Skeletal muscle tissue (tissue), 4 donors: Measurements from ENCODE around the gene NR2F6. TPM values are rescaled to one million over a fixed set of nuclear protein-coding genes. Genes with fewer than 3 reads are reported as not detected.

ENCODE experiments used
- H3K27ac ChIP-seq: one replicate; pipeline ENCODE4 v1.7.0; 2013; ENCODE audit warnings: mild to moderate bottlenecking, low read depth, low read length, inconsistent platforms
- H3K27me3 ChIP-seq, 3 donors: one replicate each; pipeline ENCODE4 v1.7.0; 2013; ENCODE audit warnings: low read length in 3 of 3; ENCODE audit not compliant: control insufficient read depth in 3 of 3, insufficient read depth in 3 of 3
- H3K36me3 ChIP-seq, 3 donors: one replicate each; pipeline ENCODE4 v1.7.0; 2013; ENCODE audit warnings: low read length in 3 of 3; ENCODE audit not compliant: control insufficient read depth in 3 of 3, insufficient read depth in 3 of 3
- H3K4me1 ChIP-seq, 3 donors: one replicate each; pipeline ENCODE4 v1.7.0; 2013; ENCODE audit warnings: low read length in 3 of 3, mild to moderate bottlenecking in 3 of 3; ENCODE audit not compliant: control insufficient read depth in 3 of 3, insufficient read depth in 3 of 3
- H3K4me3 ChIP-seq, 3 donors: one replicate each; pipeline ENCODE4 v1.7.0; 2013; ENCODE audit warnings: low read length in 3 of 3
- H3K9ac ChIP-seq, 3 donors: one replicate each; pipeline ENCODE4 v1.7.0; 2013; ENCODE audit warnings: low read length in 3 of 3, mild to moderate bottlenecking in 3 of 3, moderate library complexity in 2 of 3, low read depth in 1 of 3
- H3K9me3 ChIP-seq, 3 donors: one replicate each; pipeline ENCODE4 v1.7.0; 2013; ENCODE audit warnings: low read length in 3 of 3; ENCODE audit not compliant: control insufficient read depth in 3 of 3
- total RNA-seq: library from RNA; depleted of rRNA; stranded (reverse); fragments of >200 nt; gene quantifications from one replicate; pipeline ENCODE4 v1.2.3, GENCODE V29; 2014
- donor health status: Osteomylitis.

Gene NR2F6
- total RNA-seq, 1 donor from 2014 or later = 21.9 TPM

- Histone ChIP-seq H3K4me3 (no peak overlapping the region), H3K9me3 (no peaks in the 10 kb centered on the region), H3K36me3 (peaks cover 8 to 17% (median 17%) of the 10 kb centered on the region in 3 donors)
Observed at GRCh38 chr19:17183858-17184321, 61.8 kb downstream of the NR2F6 start.

GRCh38 chr19:17183271-17183761 lies 62.4 kb downstream of the NR2F6 start:
- H3K4me1 ChIP-seq = no peaks in the 10 kb centered on the region
- H3K9ac ChIP-seq = no peak overlapping the region
- no peak overlapping the region for H3K27ac ChIP-seq
- no peaks in the 10 kb centered on the region for H3K9me3 ChIP-seq
- no peaks in the 10 kb centered on the region for H3K27me3 ChIP-seq
- peaks cover 8 to 17% (median 17%) of the 10 kb centered on the region in 3 donors for H3K36me3 ChIP-seq
- no peak overlapping the region for H3K4me3 ChIP-seq

More at GRCh38 chr19:17183858-17184321, 61.8 kb downstream of the NR2F6 start:
- no peak overlapping the region for H3K9ac ChIP-seq
- no peaks in the 10 kb centered on the region for H3K27me3 ChIP-seq
- H3K27ac ChIP-seq = no peak overlapping the region
- no peaks in the 10 kb centered on the region for H3K4me1 ChIP-seq

Other genes starting within 250 kb of the NR2F6 start
- gene CPAMD8, start 219.1 kb downstream of the NR2F6 start, total RNA-seq = 3.7 TPM
- 2.6 TPM for gene HAUS8, start 170.5 kb downstream of the NR2F6 start, total RNA-seq
- gene MYO9B, start 170.1 kb downstream of the NR2F6 start, total RNA-seq = 12.5 TPM
- gene USE1, start 30.6 kb downstream of the NR2F6 start, total RNA-seq = 19.3 TPM
- gene OCEL1, start 19.7 kb downstream of the NR2F6 start, total RNA-seq = 4.7 TPM
- 2.1 TPM for gene USHBP1, start 18.8 kb upstream of the NR2F6 start, total RNA-seq
- gene BABAM1, start 21.5 kb upstream of the NR2F6 start, total RNA-seq = 64.7 TPM
- 0.52 TPM for gene ANKLE1, start 36.0 kb upstream of the NR2F6 start, total RNA-seq
- 6.8 TPM for gene ABHD8, start 57.5 kb upstream of the NR2F6 start, total RNA-seq
- 11.5 TPM for gene MRPL34, start 60.0 kb upstream of the NR2F6 start, total RNA-seq
- gene DDA1, start 63.6 kb upstream of the NR2F6 start, total RNA-seq = 5.7 TPM
- gene ANO8, start 88.9 kb upstream of the NR2F6 start, total RNA-seq = 1.6 TPM
- 4.7 TPM for gene GTPBP3, start 91.6 kb upstream of the NR2F6 start, total RNA-seq
- gene PLVAP, start 131.4 kb upstream of the NR2F6 start, total RNA-seq = 12.5 TPM
- not detected for gene CCDC194, start 148.3 kb upstream of the NR2F6 start, total RNA-seq
- 11.5 TPM for gene BST2, start 159.7 kb upstream of the NR2F6 start, total RNA-seq
- gene MVB12A, start 174.1 kb upstream of the NR2F6 start, total RNA-seq = 21.9 TPM
- gene TMEM221, start 202.7 kb upstream of the NR2F6 start, total RNA-seq = 0.52 TPM
- not detected for gene NXNL1, start 215.0 kb upstream of the NR2F6 start, total RNA-seq
- 12.0 TPM for gene SLC27A1, start 224.6 kb upstream of the NR2F6 start, total RNA-seq